LNCAP (cell line): ENCODE measurements around the gene CDC14B.

Experiments
- CTCF ChIP-seq: fragments of 450-650 bp; IDR thresholded peaks from 2 replicates; pipeline ENCODE4 v1.5.1; 2017; ENCODE audit warnings: mild to moderate bottlenecking

The CDC14B gene

DNA sequence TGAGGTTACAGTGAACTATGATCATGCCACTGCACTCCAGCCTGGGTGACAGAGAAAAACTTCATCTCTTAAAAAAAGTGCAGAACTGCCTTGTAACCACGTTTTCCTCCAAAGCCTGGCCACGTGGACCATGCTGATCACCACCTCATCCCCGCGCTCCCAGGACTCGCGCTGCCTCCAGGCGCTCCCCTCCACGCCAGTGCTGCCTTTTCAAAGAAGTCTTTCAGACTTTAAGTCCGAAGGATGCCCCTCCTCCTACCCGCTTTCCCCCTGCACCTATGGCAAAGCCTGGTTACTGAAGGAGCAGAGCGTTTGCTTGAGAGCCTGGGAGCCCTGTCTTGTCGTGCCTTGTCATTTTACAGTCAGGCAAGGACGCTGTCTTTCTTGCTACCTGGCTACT lies 125.9 kb downstream of the CDC14B start:
- TF ChIP-seq CTCF: no peak

- TF ChIP-seq CTCF: no peak
Measured at GRCh38 chr9:96492993-96493531, 126.6 kb downstream of the CDC14B start.

DNA sequence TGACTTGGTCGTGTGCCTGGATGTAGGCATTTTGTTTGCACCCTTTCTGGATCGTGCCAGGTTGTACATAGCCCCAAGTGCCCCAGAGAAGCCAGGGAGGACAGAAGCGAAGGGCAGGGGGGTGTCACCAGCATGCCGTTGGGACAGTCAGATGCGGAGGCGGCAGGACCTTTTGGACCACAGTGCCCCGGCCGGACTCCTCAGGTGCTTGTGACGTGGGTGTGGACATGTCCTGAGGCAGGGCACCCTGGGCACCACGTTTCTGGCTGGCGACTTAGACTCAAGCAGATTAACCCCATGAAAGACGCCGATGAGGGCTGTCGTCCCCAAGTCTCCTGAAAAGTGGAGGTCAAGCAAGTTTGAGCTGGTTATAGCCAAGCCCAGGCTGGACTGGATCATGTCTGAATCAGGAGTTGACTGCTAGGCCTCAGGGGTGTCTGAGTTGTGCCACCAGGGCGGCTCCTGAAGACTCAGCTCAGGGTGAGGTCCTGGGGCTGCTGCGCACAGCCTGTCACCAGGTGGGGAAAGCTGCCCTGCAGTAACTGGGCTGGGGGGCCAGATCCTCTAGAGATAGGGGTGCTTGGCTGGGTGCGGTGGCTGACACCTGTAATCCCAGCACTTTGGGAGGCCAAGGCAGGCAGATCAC lies 127.6 kb downstream of the CDC14B start:
- TF ChIP-seq CTCF: no peak

DNA sequence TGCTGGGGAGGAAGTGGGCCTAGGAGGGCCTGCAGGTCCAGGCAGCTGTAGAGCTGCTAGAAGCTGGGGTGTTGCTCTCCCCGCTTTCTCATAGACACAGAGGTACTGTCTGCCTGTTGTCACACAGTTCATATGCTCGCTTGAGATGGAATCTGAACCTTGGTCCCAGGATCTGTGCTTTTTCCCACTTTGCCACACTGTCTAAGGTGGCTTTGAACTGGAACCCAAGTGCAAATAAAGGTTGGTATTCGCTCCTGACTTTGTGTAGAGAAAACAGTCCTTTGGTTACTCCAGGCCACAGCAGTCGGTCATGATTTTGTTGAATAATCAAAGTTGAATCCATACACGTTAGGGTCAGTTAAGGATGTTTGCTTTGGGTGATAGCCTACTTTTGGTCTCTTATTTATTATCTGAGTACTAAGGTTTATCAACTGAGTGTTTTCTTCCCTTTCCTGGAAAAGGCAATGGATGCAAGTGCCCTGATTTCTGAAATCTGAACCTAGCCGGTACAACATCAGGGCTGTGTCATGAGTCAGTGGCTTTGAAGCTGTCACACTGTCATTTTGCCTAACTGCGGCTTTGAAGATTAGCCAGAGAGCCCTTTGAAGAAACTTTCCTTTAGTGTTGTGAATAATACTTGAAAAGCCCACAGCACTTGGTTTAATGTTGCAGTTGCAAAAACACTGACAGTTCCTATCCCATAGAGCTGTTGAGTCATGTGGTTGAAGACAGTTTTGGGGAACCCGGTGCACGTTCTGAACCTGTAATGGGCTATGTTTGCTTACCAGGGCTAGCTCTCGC lies 128.4 kb downstream of the CDC14B start:
- no peak for TF ChIP-seq CTCF

GRCh38 chr9:96490534-96491078 lies 129.0 kb downstream of the CDC14B start:
- no peak for TF ChIP-seq CTCF

GRCh38 chr9:96489482-96489979 lies 130.1 kb downstream of the CDC14B start:
- TF ChIP-seq CTCF: no peak

- TF ChIP-seq CTCF: no peak
Measured at GRCh38 chr9:96487949-96488348, 131.7 kb downstream of the CDC14B start.
